ENCODE data around the gene TC2N.
"Not testable (repeated sequence)": the region's sequence is repeated elsewhere in the genome, so short reads cannot be mapped to it uniquely, and the experiment has no call there.

- TF ChIP-seq CTCF (IDR thresholded peaks at IDR 0.05 in 4 of 5, conservative IDR thresholded peaks at IDR 0.05 in 1 of 5); POLR2A (IDR thresholded peaks at IDR 0.05): not testable (repeated sequence)
These were observed 61.2 kb downstream of the TC2N start for GRCh38 chr14:91806094-91806493.
